Measurements from ENCODE around the gene TUBD1.
A peak's percentile ranks its signal among the peaks of the same experiment; 100 is the strongest.
"Not testable (repeated sequence)": the region's sequence is repeated elsewhere in the genome, so short reads cannot be mapped to it uniquely, and the experiment has no call there.

Gene TUBD1

DNA sequence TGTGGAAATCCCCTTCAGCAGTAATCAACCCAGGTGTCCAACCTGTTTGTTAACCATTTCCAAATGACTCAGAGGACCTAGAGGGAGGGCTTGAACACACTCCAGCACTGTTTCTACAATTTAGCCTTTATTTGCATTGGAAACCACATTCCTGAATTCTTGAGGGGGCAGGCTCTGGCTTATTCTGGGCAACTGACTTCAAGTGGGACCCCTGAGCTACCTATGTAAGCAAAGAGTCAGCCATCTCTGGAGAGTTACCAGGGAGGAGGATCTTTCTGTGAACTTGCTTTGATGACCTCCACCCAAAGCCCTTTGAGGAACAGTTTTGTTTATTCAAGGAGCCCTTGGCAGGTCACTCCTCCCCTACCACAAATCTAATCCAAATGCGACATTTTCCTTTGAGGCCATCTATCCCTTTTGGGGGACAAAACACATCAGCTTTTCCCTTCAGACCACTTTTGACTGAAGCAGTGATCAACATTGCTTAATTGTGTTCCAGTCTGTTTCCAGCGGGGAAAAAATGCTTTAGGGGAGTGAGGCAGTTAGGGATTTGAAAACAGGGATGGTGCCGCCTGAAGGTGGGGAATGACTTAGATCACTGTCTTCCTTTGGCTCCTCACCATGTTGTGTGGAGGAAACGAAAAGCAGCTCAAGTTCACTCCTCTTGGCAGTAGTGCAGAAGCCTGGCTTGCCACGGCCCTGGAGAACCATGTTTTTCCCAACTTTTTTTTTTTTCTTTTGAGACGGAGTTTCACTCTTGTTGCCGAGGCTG, 46.2 kb downstream of the TUBD1 start:
- no peak overlapping the region; the same call in 1 of the 2 replicates for H3K4me3 ChIP-seq (ENCODE audit: low read depth, low read length)
- DNase-seq (ENCODE audit: low read depth): peak; percentile 77
- TF ChIP-seq, protein P1, sequence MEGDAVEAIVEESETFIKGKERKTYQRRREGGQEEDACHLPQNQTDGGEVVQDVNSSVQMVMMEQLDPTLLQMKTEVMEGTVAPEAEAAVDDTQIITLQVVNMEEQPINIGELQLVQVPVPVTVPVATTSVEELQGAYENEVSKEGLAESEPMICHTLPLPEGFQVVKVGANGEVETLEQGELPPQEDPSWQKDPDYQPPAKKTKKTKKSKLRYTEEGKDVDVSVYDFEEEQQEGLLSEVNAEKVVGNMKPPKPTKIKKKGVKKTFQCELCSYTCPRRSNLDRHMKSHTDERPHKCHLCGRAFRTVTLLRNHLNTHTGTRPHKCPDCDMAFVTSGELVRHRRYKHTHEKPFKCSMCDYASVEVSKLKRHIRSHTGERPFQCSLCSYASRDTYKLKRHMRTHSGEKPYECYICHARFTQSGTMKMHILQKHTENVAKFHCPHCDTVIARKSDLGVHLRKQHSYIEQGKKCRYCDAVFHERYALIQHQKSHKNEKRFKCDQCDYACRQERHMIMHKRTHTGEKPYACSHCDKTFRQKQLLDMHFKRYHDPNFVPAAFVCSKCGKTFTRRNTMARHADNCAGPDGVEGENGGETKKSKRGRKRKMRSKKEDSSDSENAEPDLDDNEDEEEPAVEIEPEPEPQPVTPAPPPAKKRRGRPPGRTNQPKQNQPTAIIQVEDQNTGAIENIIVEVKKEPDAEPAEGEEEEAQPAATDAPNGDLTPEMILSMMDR (IDR thresholded peaks at IDR 0.05; ENCODE audit: low read depth, low read length, missing control alignments): no peak

DNA sequence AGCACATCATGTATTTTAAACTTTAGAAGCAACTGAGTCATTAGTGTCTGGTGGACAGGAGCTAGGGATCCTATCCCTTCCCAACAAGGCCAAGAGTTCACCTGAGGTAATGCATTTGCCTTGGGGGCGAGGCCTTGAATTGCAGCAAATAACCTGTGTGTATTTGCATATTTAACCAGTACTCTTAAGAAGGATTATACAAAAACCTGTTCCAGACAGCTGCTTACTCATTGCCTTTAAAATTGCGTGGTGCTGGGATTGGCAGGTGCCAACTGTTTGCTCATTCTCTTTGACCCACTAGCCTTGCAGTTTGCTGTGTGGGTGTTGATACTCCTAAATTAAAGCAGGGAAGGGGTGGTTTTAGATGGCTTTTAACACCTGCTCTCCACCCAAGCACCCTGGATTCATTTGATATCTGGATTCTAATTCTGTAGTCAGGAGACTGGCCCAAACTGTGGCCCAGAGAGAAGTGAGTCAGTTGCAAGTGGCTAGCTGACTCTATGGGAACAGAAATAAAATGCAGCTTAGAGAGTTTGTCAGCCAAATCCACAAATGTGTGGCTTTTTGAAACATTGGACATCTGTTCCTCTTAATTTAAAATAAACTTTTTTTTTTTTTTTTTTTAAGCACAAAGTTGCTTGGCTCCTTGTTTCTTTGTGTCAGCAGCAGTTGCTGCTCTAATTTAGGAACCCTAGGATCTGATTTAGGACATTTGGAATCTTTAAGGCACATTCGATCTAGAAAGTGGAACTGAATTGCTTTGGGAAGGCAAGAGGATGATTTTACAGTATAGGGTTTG, 46.9 kb downstream of the TUBD1 start:
- H3K4me3 ChIP-seq (ENCODE audit: low read depth, low read length): no peak overlapping the region; the same call in 1 of the 2 replicates

DNA sequence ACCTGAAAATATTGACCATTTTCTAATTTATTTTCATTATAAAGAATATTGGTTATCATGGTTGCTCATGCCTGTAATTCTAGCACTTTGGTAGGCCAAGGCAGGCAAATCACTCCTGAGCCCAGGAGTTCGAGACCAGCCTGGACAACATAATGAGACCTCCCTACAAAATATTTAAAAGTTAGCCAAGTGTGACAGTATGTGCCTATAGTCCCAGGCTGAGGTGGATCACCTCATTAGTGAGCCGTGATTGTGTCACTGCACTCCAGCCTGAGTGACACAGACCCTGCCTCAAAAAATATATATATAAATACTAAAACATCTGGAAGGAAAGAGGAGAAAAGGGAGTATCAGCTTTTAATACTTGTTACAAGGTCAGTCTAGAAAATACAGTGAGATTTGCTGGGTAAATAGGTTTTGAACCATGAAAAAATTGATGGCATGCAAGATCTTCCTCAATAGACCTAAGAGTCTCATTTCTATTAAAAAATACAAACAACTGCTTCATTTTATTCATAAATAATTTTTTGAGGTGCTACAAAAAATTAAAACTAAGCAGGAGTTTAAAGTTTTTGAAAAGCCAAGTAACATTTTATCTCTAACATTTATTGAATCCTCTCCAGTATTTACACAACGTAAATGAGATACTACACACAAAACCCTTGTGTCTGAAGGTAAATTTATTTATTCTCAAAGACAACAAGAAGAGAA, 47.7 kb downstream of the TUBD1 start:
- no peak overlapping the region for H3K4me3 ChIP-seq (ENCODE audit: low read depth, low read length)
- TF ChIP-seq, protein P1 (IDR thresholded peaks at IDR 0.05; ENCODE audit: low read depth, low read length, missing control alignments): no peak
- DNase-seq (ENCODE audit: low read depth): no peak

More for the DNA sequence above, 46.9 kb downstream of the TUBD1 start:
- TF ChIP-seq, protein P1 (IDR thresholded peaks at IDR 0.05; ENCODE audit: low read depth, low read length, missing control alignments): no peak
- DNase-seq (ENCODE audit: low read depth): no peak

DNA sequence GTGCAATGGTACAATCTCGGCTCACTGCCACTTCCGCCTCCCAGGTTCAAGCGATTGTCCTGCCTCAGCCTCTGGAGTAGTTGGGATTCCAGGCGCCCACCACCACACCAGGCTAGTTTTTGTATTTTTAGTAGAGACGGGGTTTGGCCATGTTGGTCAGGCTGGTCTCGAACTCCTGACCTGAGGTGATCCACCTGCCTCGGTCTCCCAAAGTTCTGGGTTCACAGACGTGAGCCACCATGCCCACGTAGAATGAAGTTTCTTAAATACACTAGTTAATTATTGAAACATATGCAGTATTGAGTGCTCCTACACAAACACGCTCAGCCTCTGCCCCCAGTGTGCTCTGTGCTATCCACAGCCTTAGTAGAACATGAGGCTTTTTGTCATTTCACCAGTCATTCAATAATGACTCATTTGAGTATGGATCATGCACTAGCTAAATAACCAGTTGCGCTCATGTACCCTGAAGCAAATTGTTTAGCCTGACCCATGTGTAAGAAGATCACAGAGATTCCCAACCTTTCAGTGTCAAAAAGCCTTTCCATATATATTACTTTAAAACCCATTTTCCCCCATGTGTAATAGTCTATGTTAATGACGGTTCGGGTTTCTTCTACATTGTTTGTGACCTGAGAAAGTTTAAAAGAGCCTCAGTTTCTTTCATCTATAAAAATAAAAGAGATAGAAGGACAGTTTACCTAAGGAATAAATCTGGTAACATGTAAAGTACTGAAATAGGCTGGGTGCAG, 49.7 kb downstream of the TUBD1 start:
- no peak overlapping the region for H3K4me3 ChIP-seq (ENCODE audit: low read depth, low read length)
- TF ChIP-seq, protein P1 (IDR thresholded peaks at IDR 0.05; ENCODE audit: low read depth, low read length, missing control alignments): no peak
- DNase-seq (ENCODE audit: low read depth): no peak

DNA sequence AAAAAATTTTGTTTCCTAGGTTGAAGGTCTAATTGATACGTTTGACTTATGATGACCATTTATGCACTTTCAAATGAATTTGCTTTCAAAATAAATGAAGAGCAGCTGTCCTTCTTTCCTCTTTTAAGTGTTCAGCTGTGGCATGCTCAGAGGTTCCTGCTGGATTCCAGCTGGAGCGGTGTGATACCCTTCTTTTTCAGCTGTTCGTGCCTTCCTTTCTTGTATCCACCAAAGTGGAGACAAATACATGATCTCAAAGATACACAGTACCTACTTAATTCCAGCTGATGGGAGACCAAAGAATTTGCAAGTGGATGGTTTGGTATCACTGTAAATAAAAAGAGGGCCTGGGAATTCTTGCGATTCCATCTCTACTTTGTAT, 50.9 kb downstream of the TUBD1 start:
- not testable (repeated sequence) for DNase-seq (ENCODE audit: low read depth)
- peak overlapping the region; percentile 63 for H3K4me3 ChIP-seq (ENCODE audit: low read depth, low read length)

DNA sequence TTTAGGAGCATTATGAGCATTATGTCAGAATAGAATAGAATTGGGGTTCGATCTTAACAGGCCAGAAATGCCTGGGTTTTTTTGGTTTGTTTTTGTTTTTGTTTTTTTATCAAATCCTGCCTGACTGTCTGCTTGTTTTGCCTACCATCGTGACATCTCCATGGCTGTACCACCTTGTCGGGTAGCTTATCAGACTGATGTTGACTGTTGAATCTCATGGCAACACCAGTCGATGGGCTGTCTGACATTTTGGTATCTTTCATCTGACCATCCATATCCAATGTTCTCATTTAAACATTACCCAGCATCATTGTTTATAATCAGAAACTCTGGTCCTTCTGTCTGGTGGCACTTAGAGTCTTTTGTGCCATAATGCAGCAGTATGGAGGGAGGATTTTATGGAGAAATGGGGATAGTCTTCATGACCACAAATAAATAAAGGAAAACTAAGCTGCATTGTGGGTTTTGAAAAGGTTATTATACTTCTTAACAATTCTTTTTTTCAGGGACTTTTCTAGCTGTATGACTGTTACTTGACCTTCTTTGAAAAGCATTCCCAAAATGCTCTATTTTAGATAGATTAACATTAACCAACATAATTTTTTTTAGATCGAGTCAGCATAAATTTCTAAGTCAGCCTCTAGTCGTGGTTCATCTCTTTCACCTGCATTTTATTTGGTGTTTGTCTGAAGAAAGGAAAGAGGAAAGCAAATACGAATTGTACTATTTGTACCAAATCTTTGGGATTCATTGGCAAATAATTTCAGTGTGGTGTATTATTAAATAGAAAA, 51.5 kb downstream of the TUBD1 start:
- not testable (repeated sequence) for DNase-seq (ENCODE audit: low read depth)
- peak overlapping the region; percentile 63 for H3K4me3 ChIP-seq (ENCODE audit: low read depth, low read length)
